Right atrium auricular region (tissue), 2 donors: ENCODE results near the gene OR2B3. TPM values are rescaled to one million over a fixed set of nuclear protein-coding genes. Genes with fewer than 3 reads are reported as not detected.
"Not testable (repeated sequence)": the region's sequence is repeated elsewhere in the genome, so short reads cannot be mapped to it uniquely, and the experiment has no call there.

Experiments
- DNase-seq: peaks from one replicate; pipeline ENCODE4 v3.0.0-alpha.2; 2019; ENCODE audit warnings: low spot score
- H3K27ac ChIP-seq, 2 donors: fragments of 200-600 bp; sonication (generic); 1 replicate in 1 of 2; 2 replicates in 1 of 2; pipeline ENCODE4 v1.5.1; 2016 to 2019
- H3K27me3 ChIP-seq, 2 donors: fragments of 200-600 bp; sonication (generic); one replicate each; pipeline versions ENCODE4 v1.5.1 to v1.6.0; 2017 to 2019
- H3K36me3 ChIP-seq: fragments of 200-600 bp; sonication (generic); one replicate; pipeline ENCODE4 v1.5.1; 2016
- H3K4me1 ChIP-seq, 2 donors: fragments of 200-600 bp; sonication (generic); one replicate each; pipeline versions ENCODE4 v1.5.1 to v1.6.0; 2017 to 2019
- H3K4me3 ChIP-seq, 2 donors: fragments of 200-600 bp; sonication (generic); 1 replicate in 1 of 2; 2 replicates in 1 of 2; pipeline ENCODE4 v1.5.1; 2017 to 2019; ENCODE audit warnings: mild to moderate bottlenecking in 1 of 2, moderate library complexity in 1 of 2
- H3K9me3 ChIP-seq, 2 donors: fragments of 200-600 bp; sonication (generic); one replicate each; pipeline ENCODE4 v1.5.1; 2019
- CTCF ChIP-seq, 2 donors: fragments of 200-600 bp; sonication (generic); IDR thresholded peaks; one replicate each; pipeline ENCODE4 v1.5.1; 2019; ENCODE audit warnings: antibody characterized with exemption in 2 of 2
- total RNA-seq, 2 donors: library from RNA; depleted of rRNA; stranded (reverse); fragments of >200 nt; gene quantifications; one replicate each; pipeline ENCODE4 v1.1.0, GENCODE V29; 2016

OR2B3 gene, protein sequence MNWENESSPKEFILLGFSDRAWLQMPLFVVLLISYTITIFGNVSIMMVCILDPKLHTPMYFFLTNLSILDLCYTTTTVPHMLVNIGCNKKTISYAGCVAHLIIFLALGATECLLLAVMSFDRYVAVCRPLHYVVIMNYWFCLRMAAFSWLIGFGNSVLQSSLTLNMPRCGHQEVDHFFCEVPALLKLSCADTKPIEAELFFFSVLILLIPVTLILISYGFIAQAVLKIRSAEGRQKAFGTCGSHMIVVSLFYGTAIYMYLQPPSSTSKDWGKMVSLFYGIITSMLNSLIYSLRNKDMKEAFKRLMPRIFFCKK
- not detected for total RNA-seq

DNA sequence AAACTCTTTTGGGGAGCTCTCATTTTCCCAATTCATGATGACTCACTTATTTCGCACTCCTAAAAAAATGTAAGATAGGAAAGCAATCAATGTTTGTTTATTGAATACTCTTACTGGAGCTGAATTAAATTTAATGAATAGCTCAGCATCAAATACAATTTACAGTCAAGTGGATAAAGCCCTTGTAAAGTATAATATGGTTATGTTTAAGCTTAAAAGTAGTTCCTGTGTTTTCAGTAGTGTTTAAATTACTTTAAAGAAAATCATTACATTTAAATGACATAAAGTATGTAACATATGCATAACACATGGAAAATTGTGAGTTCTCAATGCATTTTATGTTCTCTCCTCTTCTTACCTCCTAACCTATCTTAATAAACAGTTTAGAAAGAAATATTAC lies at the start of gene OR2B3:
TSS of gene OR2B3 (minus strand) at position 101 of the 400 bp plus-strand sequence. CDS start at position 36, 65 bp downstream.
- no peak for TF ChIP-seq CTCF (IDR thresholded peaks at IDR 0.05)
- Histone ChIP-seq H3K36me3 (no peaks in the 10 kb centered on the region), H3K27ac (no peak within 1 kb of the TSS), H3K27me3 (no peaks in the 10 kb centered on the region), H3K4me3 (no peak within 1 kb of the TSS), H3K9me3 (no peaks in the 10 kb centered on the region), H3K4me1 (no peaks in the 10 kb centered on the region)
- no peak for DNase-seq

DNA sequence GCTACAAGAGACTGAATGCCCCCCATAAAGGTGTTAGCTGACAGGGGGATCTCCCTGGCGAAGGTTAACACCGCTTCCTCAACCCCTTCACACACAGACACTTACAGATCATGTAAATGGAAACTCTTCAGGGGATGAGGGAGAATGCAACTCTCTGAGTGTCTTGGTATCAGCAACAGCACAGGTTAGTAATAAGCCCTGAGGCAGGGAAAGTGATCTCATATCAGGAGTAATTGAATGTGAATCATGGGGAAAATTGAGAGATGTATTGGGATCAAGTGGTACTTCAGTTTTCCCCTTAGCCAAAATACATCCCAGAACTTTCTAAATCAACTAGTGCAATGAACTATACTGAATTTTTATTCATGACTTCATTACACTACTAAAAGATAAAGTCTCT lies 44.6 kb upstream of the OR2B3 start:
- H3K36me3 ChIP-seq: no peaks in the 10 kb centered on the region
- H3K4me3 ChIP-seq: no peak overlapping the region
- no peak overlapping the region for H3K27ac ChIP-seq
- no peaks in the 10 kb centered on the region for H3K4me1 ChIP-seq
- DNase-seq: no peak
- no peak for TF ChIP-seq CTCF (IDR thresholded peaks at IDR 0.05)
- H3K9me3 ChIP-seq: no peaks in the 10 kb centered on the region
- no peaks in the 10 kb centered on the region for H3K27me3 ChIP-seq

DNA sequence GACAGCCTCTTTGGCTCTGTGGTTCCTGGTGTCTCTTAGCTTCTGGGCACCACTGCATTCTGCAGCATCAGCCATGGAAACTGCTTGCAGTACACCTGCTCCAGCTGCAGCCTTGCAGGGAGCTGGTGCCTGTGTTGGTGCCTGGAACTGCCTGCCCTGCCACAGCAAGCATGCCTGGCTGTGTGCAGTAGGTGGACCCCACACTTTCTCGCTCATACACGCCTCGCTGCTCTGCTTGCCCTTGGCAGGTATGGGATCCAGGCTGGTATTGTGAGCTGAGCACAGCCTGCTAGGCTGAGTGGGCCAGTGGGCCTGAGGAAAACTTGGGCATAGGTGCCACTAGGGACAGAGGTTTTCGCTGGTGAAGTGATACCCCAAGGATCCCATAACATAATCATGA lies 43.5 kb upstream of the OR2B3 start:
- H3K9me3 ChIP-seq: no peaks in the 10 kb centered on the region
- no peaks in the 10 kb centered on the region for H3K4me1 ChIP-seq
- no peak overlapping the region for H3K27ac ChIP-seq
- H3K27me3 ChIP-seq: no peaks in the 10 kb centered on the region
- no peaks in the 10 kb centered on the region for H3K36me3 ChIP-seq
- no peak for DNase-seq
- H3K4me3 ChIP-seq: no peak overlapping the region
- no peak for TF ChIP-seq CTCF (IDR thresholded peaks at IDR 0.05)

DNA sequence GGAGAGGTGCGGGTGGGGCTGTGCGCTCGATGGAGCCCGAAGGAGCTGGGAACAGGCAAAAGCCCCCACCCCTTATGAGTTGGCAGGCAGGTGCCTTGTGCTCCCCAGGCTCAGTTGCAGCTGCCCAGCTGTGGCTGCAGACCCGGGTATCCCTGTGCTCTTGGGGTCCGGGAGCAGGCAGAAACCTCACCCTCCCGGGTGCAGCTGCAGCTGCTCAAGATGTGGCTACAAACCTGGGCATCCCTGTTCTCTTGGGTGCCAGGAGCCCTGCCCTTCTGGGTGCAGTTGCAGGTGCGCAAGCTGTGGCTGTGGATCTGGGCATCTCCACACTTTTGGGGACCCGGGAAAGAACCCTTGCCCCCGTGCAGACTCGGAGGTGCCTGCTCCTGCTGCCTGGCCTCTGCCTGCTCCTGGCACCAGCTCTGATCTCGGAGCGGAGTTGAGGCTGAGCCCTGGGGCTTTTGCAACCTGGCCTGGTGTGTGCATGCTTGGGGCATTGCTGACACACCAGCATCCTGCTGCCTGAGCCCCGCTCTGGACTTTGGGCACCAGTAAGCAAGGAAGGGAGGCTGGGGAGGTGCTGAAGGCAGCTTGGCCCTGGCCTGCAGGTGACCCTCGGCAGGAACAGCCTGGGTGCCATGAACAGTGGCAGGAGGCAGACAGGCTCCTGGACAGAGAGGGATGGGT lies 42.4 kb upstream of the OR2B3 start:
- no peaks in the 10 kb centered on the region for H3K36me3 ChIP-seq
- H3K27me3 ChIP-seq: no peaks in the 10 kb centered on the region
- DNase-seq: no peak
- H3K4me3 ChIP-seq: no peak overlapping the region
- no peak for TF ChIP-seq CTCF (IDR thresholded peaks at IDR 0.05)
- H3K9me3 ChIP-seq: no peaks in the 10 kb centered on the region
- no peaks in the 10 kb centered on the region for H3K4me1 ChIP-seq
- H3K27ac ChIP-seq: no peak overlapping the region

DNA sequence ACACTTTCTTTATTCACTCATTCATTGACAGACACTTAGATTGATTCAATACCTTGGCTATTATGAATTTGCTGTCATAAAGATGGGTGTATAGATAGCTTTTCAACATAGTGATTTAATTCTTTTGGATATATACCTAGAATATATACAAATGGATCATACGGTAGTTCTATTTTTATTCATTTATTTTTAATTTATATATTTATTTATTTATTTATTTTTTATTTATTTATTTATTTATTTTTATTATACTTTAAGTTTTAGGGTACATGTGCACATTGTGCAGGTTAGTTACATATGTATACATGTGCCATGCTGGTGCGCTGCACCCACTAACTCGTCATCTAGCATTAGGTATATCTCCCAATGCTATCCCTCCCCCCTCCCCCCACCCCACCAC lies 27.9 kb upstream of the OR2B3 start:
- DNase-seq, H3K4me1 ChIP-seq, H3K36me3 ChIP-seq, H3K4me3 ChIP-seq, H3K27ac ChIP-seq, H3K9me3 ChIP-seq, H3K27me3 ChIP-seq: not testable (repeated sequence)

GRCh38 chr6:29112135-29112534 lies 25.0 kb upstream of the OR2B3 start:
- H3K4me1 ChIP-seq: no peaks in the 10 kb centered on the region
- H3K27me3 ChIP-seq: no peaks in the 10 kb centered on the region
- no peak for DNase-seq
- no peak overlapping the region for H3K27ac ChIP-seq
- no peaks in the 10 kb centered on the region for H3K9me3 ChIP-seq
- no peak overlapping the region for H3K4me3 ChIP-seq
- TF ChIP-seq CTCF (IDR thresholded peaks at IDR 0.05): no peak
- no peaks in the 10 kb centered on the region for H3K36me3 ChIP-seq
